OCI-LY7 (cell line): Measurements from ENCODE around the gene CHMP4B. TPM values are rescaled to one million over a fixed set of nuclear protein-coding genes. Genes with fewer than 3 reads are reported as not detected.

ENCODE experiments used
- BruUV-seq: library from RNA; stranded (reverse); fragments of 400-500 nt; replicated peaks from 2 replicates; lab custom pipeline; 2021; lab: Mats Ljungman, UMichigan
- CTCF ChIA-PET: fragments of 300-600 bp; sonication (Branson Sonifier 250); formaldehyde crosslinking; loops from one replicate; lab custom pipeline; 2022; ENCODE audit warnings: antibody characterized with exemption; ENCODE audit not compliant: unreplicated experiment; lab: Charles Lee
- POLR2A ChIA-PET: fragments of 300-600 bp; sonication (Branson Sonifier 250); formaldehyde crosslinking; loops from one replicate; lab custom pipeline; 2022; ENCODE audit warnings: antibody characterized with exemption; lab: Charles Lee
- DNase-seq: peaks from one replicate; pipeline ENCODE4 v3.0.0-alpha.2; 2015; ENCODE audit warnings: low spot score
- H2AFZ ChIP-seq: fragments of 200-600 bp; sonication (generic), shearing (Covaris generic); 2 replicates; pipeline ENCODE4 v1.6.1; 2014; ENCODE audit warnings: mild to moderate bottlenecking, antibody characterized with exemption, low read length, moderate library complexity
- H3K27ac ChIP-seq: fragments of 200-600 bp; sonication (generic); 2 replicates; pipeline ENCODE4 v1.5.1; 2014; ENCODE audit warnings: mixed run types, low read depth, mild to moderate bottlenecking, moderate library complexity, low read length, inconsistent platforms; ENCODE audit not compliant: poor library complexity, severe bottlenecking
- H3K36me3 ChIP-seq: fragments of 200-600 bp; sonication (generic); 2 replicates; pipeline ENCODE4 v1.6.1; 2014; ENCODE audit warnings: mild to moderate bottlenecking, antibody characterized with exemption, low read length, moderate library complexity, mixed read lengths; ENCODE audit not compliant: insufficient read depth
- H3K4me1 ChIP-seq: fragments of 200-600 bp; sonication (generic); 2 replicates; pipeline ENCODE4 v1.5.1; 2014; ENCODE audit warnings: mild to moderate bottlenecking, low read length; ENCODE audit not compliant: insufficient read depth, poor library complexity, severe bottlenecking
- H3K4me2 ChIP-seq: fragments of 200-600 bp; sonication (generic); 2 replicates; pipeline ENCODE4 v1.6.1; 2014; ENCODE audit warnings: mild to moderate bottlenecking, low read length
- H3K4me3 ChIP-seq: fragments of 200-600 bp; sonication (generic); 2 replicates; pipeline ENCODE4 v1.5.1; 2014; ENCODE audit warnings: mild to moderate bottlenecking, low read depth, low read length; ENCODE audit not compliant: poor library complexity, severe bottlenecking
- H3K79me2 ChIP-seq: fragments of 200-600 bp; sonication (generic); 2 replicates; pipeline ENCODE4 v1.6.1; 2016; ENCODE audit warnings: low read depth, mild to moderate bottlenecking, low read length, moderate library complexity, mixed read lengths; ENCODE audit not compliant: insufficient read depth
- H3K9me2 ChIP-seq: fragments of 200-600 bp; sonication (generic); 2 replicates; pipeline ENCODE4 v1.6.1; 2016; ENCODE audit warnings: mild to moderate bottlenecking, low read length, mixed read lengths; ENCODE audit not compliant: insufficient read depth
- H3K9me3 ChIP-seq: fragments of 200-600 bp; sonication (generic); 2 replicates; pipeline ENCODE4 v1.6.1; 2014; ENCODE audit warnings: mild to moderate bottlenecking, mixed run types, low read length, mixed read lengths
- H4K20me1 ChIP-seq: fragments of 200-600 bp; sonication (generic); 2 replicates; pipeline ENCODE4 v1.6.1; 2014; ENCODE audit warnings: mild to moderate bottlenecking, antibody characterized with exemption, low read length, moderate library complexity, mixed read lengths; ENCODE audit not compliant: insufficient read depth
- EZH2phosphoT487 ChIP-seq: fragments of 200-600 bp; sonication (generic); IDR thresholded peaks from 2 replicates; pipeline ENCODE4 v1.6.1; 2018; ENCODE audit warnings: low read depth, borderline replicate concordance, mild to moderate bottlenecking, mixed run types, antibody characterized with exemption, low read length, moderate library complexity, mixed read lengths
- intact Hi-C: fragments of 100-400 bp; cut with micrococcal nuclease; formaldehyde crosslinking; loops from one replicate; pipeline ENCODE4 v1.10.0; 2022; ENCODE audit not compliant: unreplicated experiment
- total RNA-seq, 2 experiments: library from RNA; depleted of rRNA in 1 of 2; stranded (reverse); fragments of >200 nt in 1 of 2; shearing (Covaris generic) in 1 of 2; gene quantifications; 2 replicates each; pipeline ENCODE4 v1.2.3, GENCODE V29; 2014 to 2022
- TF ChIP-seq, protein P1 (sequence below): fragments of 200-600 bp; sonication (generic); conservative IDR thresholded peaks from 2 replicates; pipeline ENCODE4 v1.5.1; 2014; ENCODE audit warnings: mild to moderate bottlenecking, antibody characterized with exemption, low read length, moderate library complexity, mixed read lengths

Gene CHMP4B
- total RNA-seq, 2 experiments from 2014 or later, result 32.4 to 84.2 TPM

DNA sequence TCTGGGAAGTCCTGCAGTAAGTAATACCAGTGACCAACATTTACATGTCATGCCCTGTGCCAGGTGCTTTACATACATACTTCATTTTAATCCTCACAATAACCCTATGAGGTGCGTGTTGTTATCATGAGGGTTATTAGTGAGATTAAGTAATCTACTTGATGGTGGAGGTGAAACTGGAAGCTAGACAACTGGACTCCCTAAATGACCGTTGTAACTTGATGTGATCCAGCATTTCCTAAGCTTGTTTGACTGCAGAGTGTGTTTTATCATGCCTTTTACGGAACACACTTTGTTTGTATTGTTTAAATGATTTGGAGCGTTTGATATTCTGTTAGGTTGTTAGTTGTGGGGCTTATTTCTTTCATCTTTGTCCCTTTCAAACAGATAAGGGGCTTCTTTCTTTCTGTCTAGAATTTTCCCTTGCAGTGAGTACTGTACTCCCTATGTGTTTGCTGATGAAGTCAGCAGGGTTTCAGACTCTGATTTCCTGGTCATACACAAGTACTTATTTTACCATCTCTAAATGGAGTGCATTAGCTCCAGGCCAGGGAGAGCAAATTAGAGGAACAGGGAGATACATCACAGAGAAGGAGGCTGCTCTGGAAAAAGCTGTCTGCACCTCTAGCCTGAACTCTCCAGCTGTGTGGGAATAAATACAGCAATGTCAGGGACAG is 29.7 kb downstream of the CHMP4B start:
- Histone ChIP-seq H3K4me2 (no peak overlapping the region), H3K79me2 (peaks cover 69% of the 10 kb centered on the region), H3K4me1 (peaks cover 44% of the 10 kb centered on the region), H3K27ac (no peak overlapping the region), H4K20me1 (0 out of 2 replicates have a peak, but pooled peaks cover 7% of the 10 kb centered on the region), H2AFZ (no peak overlapping the region), H3K9me2 (no peaks in the 10 kb centered on the region), H3K9me3 (0 out of 2 replicates have a peak, but pooled peaks cover under 1% of the 10 kb centered on the region), H3K36me3 (peaks cover 3% of the 10 kb centered on the region), H3K4me3 (no peak overlapping the region)
- DNase-seq, result no peak
- ChIA-PET CTCF (interaction anchor here (1.5 kb wide), 1 partner anchor 18 kb away, joined by 4 read pairs; no protein-coding TSS in a partner anchor), POLR2A (interaction anchor here (0.5 to 0.9 kb wide), 2 partner anchors 10 to 14 kb away, joined by 3 to 5 read pairs; no protein-coding TSS in a partner anchor)
- BruUV-seq, result no TSS peak
- TF ChIP-seq, protein P1, sequence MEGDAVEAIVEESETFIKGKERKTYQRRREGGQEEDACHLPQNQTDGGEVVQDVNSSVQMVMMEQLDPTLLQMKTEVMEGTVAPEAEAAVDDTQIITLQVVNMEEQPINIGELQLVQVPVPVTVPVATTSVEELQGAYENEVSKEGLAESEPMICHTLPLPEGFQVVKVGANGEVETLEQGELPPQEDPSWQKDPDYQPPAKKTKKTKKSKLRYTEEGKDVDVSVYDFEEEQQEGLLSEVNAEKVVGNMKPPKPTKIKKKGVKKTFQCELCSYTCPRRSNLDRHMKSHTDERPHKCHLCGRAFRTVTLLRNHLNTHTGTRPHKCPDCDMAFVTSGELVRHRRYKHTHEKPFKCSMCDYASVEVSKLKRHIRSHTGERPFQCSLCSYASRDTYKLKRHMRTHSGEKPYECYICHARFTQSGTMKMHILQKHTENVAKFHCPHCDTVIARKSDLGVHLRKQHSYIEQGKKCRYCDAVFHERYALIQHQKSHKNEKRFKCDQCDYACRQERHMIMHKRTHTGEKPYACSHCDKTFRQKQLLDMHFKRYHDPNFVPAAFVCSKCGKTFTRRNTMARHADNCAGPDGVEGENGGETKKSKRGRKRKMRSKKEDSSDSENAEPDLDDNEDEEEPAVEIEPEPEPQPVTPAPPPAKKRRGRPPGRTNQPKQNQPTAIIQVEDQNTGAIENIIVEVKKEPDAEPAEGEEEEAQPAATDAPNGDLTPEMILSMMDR, result no peak
- no peak for TF ChIP-seq EZH2phosphoT487
- intact Hi-C loops, result no loop called here

DNA sequence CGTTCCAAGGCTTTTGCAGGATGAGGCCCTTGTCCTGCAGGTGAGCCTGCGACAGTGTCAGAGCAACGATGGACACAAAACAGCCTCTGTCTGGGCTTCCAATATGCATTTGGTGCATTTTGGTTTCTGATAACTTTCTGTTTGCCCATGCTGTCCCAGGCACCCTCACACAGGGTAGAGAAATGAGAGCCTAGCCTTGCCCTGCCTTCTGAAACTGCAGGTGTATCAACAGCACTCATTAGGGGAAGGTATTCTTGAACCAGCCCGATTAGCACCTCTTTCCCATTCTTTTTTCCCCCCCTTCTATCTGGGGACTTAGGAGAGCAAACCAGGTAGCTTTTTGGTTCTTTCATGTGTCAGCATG is 30.3 kb downstream of the CHMP4B start:
- 0 out of 2 replicates have a peak, but pooled peaks cover 7% of the 10 kb centered on the region for H4K20me1 ChIP-seq
- intact Hi-C loops, result no loop called here

More for the DNA sequence above, 30.3 kb downstream of the CHMP4B start:
- Histone ChIP-seq H3K4me3 (no peak overlapping the region), H3K4me1 (peaks cover 43% of the 10 kb centered on the region), H3K9me3 (no peaks in the 10 kb centered on the region), H3K27ac (no peak overlapping the region), H2AFZ (no peak overlapping the region), H3K9me2 (no peaks in the 10 kb centered on the region), H3K4me2 (no peak overlapping the region), H3K36me3 (no peaks in the 10 kb centered on the region), H3K79me2 (peaks cover 69% of the 10 kb centered on the region)
- ChIA-PET POLR2A (interaction anchor here (1.9 kb wide), 1 partner anchor 11 kb away, joined by 5 read pairs; no protein-coding TSS in a partner anchor), CTCF (interaction anchor here (1.5 kb wide), 1 partner anchor 18 kb away, joined by 4 read pairs; no protein-coding TSS in a partner anchor)
- TF ChIP-seq, protein P1, result no peak
- TF ChIP-seq EZH2phosphoT487, result no peak
- no TSS peak for BruUV-seq
- DNase-seq, result no peak
